ENCODE data around the gene AURKAIP1. TPM values are rescaled to one million over a fixed set of nuclear protein-coding genes. Genes with fewer than 3 reads are reported as not detected.
A peak's percentile ranks its signal among the peaks of the same experiment; 100 is the strongest.

AURKAIP1 gene
- total and polyA plus RNA-seq, 2 of the 13 experiments (the other 11 are each of a cell fraction or from before 2014, with no cell fraction given), result 69.5 to 175 TPM

- TF ChIP-seq PHB2 (IDR thresholded peaks at IDR 0.05; ENCODE audit: partially characterized antibody) (no peak), GATAD1 (CRISPR knock-in tag; IDR thresholded peaks at IDR 0.05) (peak; percentile 53; the same call in 1 of the 2 replicates), RXRA (CRISPR knock-in tag; IDR thresholded peaks at IDR 0.05) (peak; percentile 39; the same call in 1 of the 2 replicates), ZFY (CRISPR knock-in tag; IDR thresholded peaks at IDR 0.05) (peak; percentile 92), ZNF572 (CRISPR knock-in tag; IDR thresholded peaks at IDR 0.05) (no peak), ZKSCAN5 (CRISPR knock-in tag; IDR thresholded peaks at IDR 0.05) (no peak), ZNF552 (CRISPR knock-in tag; IDR thresholded peaks at IDR 0.05; ENCODE audit: borderline replicate concordance) (peak; percentile 28; the same call in 1 of the 2 replicates), NPAS2 (CRISPR knock-in tag; IDR thresholded peaks at IDR 0.05; ENCODE audit: borderline replicate concordance) (no peak), ZNF574 (CRISPR knock-in tag; IDR thresholded peaks at IDR 0.05) (peak; percentile 70), ZFP37 (CRISPR knock-in tag; IDR thresholded peaks at IDR 0.05; ENCODE audit: borderline replicate concordance) (no peak), MAX (IDR thresholded peaks at IDR 0.05) (peak; percentile 63), ZNF17 (CRISPR knock-in tag; IDR thresholded peaks at IDR 0.05) (no peak), ZBTB49 (CRISPR knock-in tag; IDR thresholded peaks at IDR 0.05; ENCODE audit: borderline replicate concordance) (no peak), TCF7 (IDR thresholded peaks at IDR 0.05; ENCODE audit: low read depth) (0 out of 2 replicates have a peak, but pooled peaks have one; percentile 59), SRF (IDR thresholded peaks at IDR 0.05; ENCODE audit: low read depth, low read length) (no peak), NFIB (CRISPR knock-in tag; IDR thresholded peaks at IDR 0.05; ENCODE audit: borderline replicate concordance) (no peak)
Observed at GRCh38 chr1:1347663-1348419, 27.2 kb downstream of the AURKAIP1 start (continued).
